ENCODE results near the gene AMY2B.
"Not testable (repeated sequence)": the region's sequence is repeated elsewhere in the genome, so short reads cannot be mapped to it uniquely, and the experiment has no call there.

AMY2B gene

GRCh38 chr1:103616994-103617477 lies 45.6 kb downstream of the AMY2B start, which contains the start of gene AMY2A:
AMY2A (plus strand) TSS chr1:103617427; CDS start chr1:103617441, 14 bp downstream.
- DNase-seq (ENCODE audit: low read depth in 2 of 3, low spot score in 2 of 3): not testable (repeated sequence)

GRCh38 chr1:103627436-103627835 lies 56.0 kb downstream of the AMY2B start:
- not testable (repeated sequence) for DNase-seq (ENCODE audit: low read depth in 2 of 3, low spot score in 2 of 3)
